NCI-H1694 treated with DMSO at 0.1 percent for 48 hours (cell line): Measurements from ENCODE around the gene WDR76.
"Not testable (repeated sequence)": the region's sequence is repeated elsewhere in the genome, so short reads cannot be mapped to it uniquely, and the experiment has no call there.

Source experiments
- DNase-seq: peaks from one replicate; lab custom pipeline; 2025; lab: John Stamatoyannopoulos, UW

The WDR76 gene

DNA sequence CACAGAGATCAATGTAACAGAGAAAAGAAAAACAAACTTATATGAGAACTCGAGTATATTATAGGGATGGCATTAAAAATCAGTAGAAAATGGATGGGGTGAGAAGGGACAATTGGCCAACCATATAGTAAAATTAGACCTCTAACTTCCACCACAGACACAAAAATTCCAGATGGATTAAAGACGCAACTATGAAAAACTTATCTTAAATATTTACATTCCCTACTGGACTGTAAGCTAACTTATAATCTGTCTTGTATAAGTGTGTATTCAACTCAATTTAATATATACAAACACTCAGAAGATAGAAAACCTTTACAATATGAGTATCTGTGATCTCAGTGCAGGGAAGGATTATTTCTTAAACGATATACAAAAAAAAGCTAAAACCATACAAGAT lies 5.3 kb upstream of the WDR76 start:
- DNase-seq, result no peak

DNA sequence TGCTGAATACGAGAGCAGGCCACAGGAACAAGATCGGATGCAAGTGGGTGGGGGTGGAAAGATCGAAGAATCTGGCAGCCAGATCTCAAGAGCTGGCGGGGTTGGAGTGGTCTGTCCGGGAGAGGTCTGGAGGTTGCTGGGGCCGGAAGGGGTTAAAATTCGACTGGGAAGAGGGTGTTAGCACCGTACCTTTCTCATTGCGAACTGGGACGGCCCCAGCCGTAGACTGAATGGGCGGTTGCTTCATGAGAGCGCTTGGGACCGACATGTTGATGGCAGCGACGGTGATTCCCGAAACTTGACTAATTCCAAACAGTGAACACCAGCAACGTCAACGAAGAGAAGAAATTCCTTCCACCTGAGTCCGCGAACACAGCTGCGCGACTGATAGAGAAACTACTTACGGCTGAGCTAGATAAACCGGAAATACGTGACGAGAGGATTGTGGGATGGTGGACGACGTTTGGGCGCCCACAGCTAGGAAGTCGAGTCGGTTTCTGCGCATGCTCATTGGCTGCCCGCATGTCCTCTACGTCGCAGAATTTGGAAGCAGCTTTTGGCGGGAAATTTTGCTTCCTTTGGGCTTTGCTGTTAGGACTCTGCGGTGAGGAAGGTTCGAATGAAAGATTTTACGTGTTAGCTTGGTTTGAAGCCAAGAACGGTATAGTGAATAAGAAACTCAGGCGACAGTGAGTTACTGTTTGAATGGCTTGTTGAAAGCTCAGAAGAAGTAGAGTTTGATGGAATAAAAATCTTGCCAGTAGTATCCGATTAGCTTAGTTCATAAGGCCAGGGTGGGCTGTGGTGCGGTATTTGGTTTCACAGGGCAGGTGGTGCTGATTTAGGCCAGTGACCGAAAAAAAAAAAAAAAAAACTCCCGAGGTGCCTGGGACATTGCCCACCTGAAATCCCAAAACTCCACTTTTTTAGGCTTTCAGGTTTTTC lies 2.2 kb upstream of the WDR76 start, which contains the start of gene MFAP1:
Gene MFAP1, minus strand, starts transcription at position 389 of the 945 bp plus-strand sequence. Its CDS starts 121 bp downstream, at position 268.
- DNase-seq, result peak; percentile 92

DNA sequence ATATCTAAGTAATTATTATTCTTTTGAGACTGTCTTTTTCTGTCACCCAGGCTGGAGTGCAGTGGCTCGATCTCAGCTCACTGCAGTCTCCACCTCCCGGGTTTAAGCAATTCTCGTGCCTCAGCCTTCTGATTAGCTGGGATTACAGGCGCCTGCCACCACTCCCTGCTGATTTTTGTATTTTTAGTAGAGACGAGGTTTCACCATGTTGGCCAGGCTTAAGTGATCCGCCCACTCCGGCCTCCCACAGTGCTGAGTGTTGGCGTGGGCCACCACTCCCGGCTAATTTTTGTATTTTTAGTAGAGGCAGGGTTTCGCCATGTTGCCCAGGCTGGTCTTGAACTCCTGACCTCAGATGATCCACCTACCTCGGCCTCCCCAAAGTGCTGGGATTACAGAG lies 1.5 kb upstream of the WDR76 start:
- not testable (repeated sequence) for DNase-seq

DNA sequence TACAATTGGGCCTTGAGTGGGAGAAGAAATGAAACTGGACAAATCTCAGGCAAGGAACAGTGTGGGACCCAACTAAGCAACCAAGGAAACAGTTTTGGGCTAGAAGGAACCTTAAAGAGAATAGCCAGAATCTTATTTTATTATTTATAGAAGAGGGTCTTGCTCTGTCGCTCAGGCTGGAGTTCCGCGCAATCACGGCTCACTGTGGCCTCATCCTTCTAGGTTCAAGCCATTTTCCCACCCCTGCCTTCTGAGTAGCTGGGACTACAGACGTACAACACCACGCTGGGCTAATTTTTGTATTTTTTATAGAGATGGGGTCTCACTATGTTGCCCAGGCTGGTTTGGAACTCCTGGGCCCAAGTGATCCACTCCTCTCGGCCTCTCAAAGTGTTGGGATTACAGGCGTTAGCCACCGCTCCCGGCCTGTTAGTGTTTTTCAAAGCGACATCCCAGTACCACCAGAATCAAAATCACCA lies 734 bp upstream of the WDR76 start:
- no peak for DNase-seq

DNA sequence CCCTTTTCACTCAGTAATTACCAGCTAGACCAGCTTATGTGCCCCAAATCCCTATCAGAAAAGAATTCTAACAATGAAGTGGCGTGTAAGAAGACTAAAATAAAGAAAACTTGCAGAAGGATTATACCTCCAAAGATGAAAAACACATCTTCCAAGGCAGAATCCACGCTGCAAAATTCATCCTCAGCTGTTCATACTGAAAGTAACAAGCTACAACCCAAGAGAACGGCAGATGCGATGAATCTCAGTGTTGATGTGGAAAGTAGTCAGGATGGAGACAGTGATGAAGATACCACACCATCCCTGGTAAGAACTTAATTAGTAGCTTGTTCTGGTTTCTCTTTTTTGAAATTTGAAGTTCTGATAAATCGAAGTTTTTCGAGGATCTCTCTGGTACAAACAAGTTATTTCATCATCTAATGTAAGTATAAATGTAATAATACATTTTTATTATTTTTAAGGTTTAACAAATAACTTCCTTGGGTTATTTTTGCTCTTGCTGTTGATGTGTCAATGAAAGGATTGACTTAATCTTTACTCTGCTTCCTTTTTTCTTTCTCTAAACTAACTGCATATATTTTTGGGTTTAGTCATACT lies 1.4 kb downstream of the WDR76 start:
- no peak for DNase-seq

DNA sequence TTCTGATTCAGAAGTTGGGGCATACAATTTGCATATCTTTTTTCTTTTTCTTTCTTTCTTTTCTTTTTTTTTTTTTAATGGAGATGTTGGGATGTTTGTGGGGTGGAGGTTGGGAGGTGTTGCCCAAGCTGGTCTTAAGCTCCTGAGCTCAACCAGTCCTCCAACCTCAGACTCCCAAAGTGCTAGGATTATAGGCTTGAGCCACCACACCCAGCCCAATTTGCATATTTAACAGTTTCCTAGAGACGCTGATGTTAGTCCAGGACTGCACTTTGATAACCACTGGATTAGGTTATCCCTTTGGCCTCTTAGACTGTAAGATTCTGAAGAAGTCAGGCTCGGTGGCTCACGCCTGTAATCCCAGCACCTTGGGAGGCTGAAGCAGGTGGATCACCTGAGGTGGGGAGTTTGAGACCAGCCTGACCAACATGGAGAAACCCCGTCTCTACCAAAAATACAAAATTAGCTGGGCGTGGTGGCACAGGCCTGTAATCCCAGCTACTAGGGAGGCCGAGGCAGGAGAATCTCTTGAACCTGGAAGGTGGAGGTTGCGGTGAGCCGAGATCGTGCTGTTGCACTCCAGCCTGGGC lies 3.2 kb downstream of the WDR76 start:
- DNase-seq, result not testable (repeated sequence)

DNA sequence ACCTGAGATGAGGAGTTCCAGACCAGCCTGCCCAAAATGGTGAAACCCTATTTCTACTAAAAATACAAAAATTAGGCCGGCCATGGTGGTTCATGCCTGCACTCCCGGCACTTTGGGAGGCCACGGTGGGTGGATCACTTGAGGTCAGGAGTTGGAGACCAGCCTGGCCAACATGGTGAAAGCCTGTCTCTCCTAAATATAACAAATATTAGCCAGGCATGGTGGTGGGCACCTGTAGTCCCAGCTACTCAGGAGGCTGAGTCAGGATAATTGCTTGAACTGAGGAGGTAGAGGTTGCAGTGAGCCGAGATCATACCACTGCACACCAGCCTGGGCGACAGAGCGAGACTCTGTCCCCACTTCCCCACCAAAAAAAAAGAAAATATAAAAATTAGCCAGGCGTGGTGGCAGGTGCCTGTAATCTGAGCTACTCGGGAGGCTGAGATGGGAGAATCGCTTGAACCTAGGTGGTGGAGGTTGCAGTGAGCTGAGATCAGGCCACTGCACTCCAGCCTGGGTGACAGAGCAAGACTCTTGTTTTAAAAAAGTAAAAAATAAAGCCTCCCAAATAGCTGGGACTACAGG lies 4.0 kb downstream of the WDR76 start:
- DNase-seq, result not testable (repeated sequence)

DNA sequence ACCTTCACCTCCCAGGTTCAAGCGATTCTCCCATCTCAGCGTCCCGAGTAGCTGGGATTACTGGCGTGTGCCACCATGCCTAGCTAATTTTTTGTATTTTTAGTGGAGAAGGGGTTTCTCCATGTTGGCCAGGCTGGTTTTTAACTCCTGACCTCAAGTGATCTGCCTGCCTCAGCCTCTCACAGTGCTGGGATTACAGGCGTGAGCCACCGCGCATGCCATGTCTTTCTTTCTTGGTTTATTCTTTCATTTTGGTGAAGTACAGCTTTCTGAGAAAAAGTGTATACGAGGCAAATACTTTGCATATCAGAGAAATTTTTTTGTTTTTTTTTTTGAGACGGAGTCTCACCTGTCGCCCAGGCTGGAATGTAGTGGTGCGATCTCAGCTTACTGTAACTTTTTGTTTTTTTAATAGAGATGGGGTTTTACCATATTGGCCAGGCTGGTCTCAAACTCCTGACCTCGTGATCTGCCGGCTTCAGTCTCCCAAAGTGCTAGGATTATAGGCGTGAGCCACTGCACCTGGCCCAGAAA lies 4.8 kb downstream of the WDR76 start:
- DNase-seq, result not testable (repeated sequence)

DNA sequence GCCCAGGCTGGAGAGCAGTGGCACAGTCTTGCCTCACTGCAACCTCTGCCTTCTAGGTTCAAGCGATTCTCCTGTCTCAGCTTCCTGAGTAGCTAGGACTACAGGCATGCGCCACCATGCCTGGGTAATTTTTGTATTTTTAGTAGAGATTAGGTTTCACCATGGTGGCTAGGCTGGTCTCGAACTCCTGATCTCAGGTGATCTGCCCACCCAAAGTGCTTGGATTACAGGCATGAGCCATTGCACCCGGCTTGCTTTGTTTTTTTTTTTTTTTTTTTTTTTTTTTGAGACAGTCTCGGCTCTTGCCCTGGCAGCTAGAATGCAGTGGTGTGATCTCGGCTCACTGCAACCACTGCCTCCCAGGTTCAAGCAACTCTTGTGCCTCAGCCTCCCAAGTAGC lies 5.7 kb downstream of the WDR76 start:
- DNase-seq, result not testable (repeated sequence)

DNA sequence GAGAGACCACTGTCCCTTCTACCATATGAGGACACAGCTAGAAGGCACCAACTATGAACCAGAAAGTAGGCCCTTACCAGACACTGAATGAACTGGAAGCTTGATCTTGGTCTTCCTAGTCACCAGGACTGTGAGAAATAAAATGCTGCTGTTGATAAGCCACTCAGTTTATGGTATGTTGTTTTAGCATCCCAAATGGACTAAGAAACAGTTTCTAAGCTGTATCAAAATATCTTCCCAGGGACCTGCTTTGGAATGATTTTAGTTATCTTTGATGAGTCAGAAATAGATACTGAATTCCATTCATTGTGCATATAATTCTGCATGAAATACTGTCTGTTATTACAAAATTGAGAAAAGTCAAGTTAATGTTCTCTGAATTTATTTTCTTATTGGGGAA lies 18.6 kb downstream of the WDR76 start:
- DNase-seq, result no peak

DNA sequence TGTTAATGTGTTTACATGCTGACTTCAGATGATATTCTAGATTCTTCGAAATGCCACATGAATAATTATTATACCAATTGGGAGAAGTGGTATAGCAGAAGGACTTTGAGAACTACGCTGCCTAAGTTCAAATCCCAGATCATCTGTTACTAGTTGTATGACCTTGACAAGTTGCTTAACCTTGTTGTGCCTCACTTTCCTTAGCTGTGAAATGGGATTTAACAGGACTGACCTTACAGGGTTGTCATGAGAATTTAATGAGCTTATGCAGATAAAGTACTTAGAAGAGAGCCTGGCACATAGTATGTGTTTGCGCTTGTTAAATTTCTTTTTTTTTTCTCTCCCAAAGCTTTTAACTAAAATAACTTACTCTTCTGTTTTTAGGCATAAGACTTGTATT lies 24.4 kb downstream of the WDR76 start:
- DNase-seq, result no peak

DNA sequence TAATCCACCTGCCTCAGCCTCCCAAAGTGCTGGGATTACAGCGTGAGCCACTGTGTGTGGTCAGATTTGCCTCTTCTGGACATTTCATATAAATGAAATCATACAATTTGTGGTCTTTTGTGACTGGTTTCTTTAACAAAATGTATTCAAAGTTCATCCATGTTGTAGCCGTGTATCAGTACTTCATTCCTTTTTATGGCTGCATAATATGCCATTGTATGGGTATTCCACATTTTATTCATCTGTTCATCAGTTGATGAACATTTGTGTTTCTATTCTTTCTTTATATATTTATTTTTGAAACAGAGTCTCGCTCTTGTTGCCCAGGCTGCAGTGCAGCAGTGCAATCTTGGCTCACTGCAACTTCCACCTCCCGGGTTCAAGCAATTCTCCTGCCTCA lies 25.8 kb downstream of the WDR76 start:
- no peak for DNase-seq

DNA sequence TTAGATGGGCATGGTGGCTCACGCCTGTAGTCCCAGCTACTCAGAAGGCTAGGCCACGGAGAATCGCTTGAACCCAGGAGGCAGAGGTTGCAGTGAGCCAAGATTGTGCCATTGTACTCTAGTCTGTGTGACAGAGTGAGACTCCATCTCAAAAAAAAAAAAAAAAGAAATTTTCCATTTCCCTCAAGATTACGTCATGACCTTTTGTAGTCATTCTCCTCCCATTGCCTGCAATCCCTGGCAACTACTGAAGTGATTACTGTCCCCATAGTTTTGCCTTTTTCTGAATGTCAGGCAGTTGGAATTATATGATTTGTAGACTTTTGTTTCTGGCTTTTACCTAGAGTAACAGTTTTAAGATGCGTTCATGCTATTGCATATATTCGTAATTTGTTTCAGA lies 28.0 kb downstream of the WDR76 start:
- no peak for DNase-seq

DNA sequence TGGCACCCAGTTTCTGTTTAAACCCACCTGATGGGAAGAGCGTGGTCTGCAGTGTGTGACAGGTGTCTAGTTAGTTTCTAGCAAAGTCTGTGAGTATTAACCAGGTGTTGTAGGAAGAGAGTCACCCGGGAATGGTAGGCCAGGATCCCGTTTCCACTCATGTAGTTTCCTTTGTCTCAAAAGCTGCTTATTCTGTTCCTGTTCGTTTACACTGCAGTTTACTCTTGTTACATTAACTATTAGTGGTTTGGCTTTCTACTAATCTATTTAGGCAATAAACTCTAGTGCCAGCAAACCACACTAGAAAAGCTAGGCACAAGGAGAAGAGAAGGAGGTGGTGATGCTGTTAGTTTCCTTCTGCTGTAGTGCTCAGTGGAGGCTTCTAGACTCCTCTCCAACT lies 32.7 kb downstream of the WDR76 start:
- no peak for DNase-seq

DNA sequence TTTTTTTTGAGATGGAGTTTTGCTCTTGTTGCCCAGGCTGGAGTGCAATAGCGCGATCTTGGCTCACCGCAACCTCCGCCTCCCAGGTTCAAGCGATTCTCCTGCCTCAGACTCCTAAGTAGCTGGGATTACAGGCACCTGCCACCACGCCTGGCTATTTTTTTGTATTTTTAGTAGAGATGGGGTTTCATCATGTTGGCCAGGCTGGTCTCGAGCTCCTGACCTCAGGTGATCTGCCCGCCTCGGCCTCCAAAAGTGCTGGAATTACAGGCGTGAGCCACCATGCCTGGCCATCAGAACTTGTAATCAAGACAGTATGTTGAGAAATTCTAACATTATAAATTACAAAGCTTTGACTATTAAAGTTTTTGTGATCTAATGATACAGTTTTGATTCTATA lies 39.8 kb downstream of the WDR76 start:
- not testable (repeated sequence) for DNase-seq

DNA sequence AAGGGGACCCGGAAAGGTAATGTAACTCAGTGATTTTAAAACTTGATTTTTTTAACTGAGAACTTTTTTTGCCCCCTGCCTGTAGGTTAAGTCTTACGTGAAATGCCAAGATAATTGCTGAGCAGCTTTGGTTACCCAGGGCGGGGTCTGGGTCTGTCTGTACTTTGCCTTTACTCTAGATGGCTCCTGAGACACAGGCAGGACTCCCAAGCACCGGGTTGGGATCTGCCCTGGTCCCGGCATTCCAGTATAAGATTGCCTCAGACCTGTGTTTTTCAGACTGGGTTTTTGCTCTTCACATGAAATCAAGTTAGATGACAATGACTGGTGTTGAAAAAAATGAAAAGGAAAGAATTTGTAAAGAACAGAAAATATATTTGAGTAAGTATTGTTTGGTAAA lies 40.3 kb downstream of the WDR76 start:
- DNase-seq, result no peak

DNA sequence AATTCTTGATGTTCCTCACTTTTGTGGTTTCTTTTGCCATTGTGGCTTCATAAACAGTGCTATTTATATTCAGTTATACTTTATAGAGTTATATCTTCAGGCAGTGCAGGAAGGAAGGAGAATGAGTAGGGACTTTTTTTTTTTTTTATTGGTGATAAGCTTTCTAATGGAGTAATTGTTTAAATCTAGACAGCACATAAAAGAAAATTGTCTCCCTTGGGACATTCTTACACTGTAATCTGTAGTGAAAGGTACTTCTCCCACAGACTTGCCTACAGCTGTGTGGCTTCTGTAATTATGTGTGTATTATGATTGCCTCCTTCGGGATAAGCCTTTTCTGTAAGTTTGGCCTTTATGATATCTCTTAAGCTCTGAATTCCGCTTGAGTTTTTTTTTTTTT lies 41.6 kb downstream of the WDR76 start:
- no peak for DNase-seq

DNA sequence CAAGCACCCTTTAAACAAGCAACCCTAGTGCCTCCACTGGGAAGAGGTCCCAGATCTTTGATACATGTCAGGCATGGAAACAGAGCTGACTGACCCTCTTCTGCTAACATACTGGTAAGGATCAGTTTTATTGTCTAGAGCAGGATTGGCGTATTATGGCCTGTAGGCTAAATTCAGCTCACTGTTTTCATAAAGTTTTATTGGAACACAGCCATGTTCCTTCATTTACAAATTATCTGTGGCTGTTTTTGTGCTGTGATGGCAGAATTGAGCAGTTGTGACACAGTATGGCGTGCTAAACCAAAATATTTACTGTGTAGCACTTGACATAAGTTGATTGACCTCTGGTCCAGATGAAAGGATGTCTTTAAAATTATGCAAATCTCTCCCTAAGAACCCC lies 45.0 kb downstream of the WDR76 start:
- no peak for DNase-seq

DNA sequence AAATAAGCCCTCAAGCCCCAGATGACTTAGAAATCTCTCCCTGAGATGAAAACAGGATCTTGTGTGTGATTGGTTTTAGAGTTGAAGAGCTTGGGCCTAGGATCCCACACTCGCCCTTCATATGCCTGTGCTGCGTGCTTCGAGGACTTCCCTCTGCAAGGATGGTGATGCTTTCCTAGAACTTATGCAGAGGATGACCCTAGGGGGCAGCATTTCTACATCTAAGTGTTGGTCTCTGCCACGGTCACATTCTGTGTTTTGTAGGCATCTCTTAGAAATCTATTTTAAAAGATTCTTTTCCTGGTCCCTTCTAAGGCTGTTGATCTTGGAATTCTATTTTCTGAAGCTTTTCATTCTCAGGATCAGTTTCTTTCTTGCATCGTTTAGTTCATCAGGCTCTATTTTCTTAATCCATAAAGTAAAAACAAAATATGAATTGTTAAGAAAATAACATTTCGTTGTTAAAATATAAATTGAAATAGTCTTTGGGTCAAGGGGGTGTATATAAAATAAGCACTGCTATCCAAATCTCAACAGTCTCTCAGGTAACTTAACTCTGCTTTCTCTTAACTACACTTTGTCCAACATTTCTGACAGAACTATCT lies 45.7 kb downstream of the WDR76 start:
- peak; percentile 26 for DNase-seq

DNA sequence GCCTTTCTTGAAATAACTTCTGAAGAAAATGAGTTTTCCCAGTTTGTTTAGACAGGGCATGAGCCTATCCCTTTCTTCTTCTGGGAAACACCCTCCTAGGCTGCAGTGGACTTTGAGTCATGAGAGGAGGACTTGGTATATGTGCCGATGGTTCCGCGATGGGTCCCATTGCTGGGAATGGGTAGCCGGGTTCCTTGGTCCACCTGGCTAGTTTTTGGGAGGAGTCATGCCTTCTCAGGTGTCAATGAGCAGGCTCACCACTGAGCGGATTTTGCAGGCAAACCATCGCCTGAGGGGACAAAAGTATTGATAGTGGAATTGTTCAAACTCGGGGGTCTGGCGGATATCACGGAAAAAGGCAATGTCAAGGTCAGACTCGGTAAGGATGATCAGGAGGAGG lies 46.8 kb downstream of the WDR76 start:
- DNase-seq, result no peak

DNA sequence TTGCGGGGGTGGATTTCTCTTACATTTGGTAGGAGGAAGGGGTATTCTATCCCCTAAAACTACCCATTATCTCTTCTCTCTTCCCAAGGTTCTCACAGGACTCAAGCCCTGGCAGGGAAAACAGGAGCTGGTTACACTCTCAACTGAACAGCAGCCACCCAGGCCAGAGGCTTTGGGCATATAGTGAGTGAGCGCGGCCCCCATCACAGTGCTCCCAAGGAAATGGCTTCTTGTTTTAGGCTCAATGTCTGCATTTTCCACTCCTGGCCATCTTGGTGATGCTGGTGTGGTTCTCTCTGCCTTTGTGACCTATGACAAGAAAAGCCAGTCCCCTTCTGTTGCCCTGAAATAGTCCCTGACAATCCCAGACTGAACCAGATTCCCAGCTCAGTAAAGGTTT lies 50.1 kb downstream of the WDR76 start:
- no peak for DNase-seq

DNA sequence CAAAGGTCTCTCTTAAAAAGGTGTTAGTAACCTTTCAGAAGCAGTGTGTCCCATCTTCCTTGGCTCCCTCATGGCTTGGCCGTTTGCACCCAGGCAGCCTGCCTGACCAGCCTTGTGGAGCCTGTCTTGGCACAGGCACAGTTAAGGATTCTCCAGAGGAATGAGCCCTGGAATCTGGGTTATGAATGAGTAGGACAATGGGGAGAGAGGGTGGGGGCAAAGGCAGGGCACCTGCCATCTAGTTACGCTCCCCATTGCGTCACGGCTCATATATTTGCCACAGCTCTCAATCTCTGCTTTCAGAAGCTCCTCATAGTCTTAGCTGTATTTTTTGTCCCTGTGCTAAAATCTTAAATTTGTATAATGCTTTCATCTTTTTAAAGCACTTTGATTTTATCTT lies 50.6 kb downstream of the WDR76 start:
- no peak for DNase-seq
